Psoas muscle (tissue), 8 donors: ENCODE data around the gene CMSS1. TPM values are rescaled to one million over a fixed set of nuclear protein-coding genes. Genes with fewer than 3 reads are reported as not detected.

Experiments
- ATAC-seq, 4 donors: fragments of 200-7000 bp; cut with Tn5 transposase; one replicate each; pipeline ENCODE4 v1.9.1; 2020; ENCODE audit warnings: moderate library complexity in 3 of 4, mild to moderate bottlenecking in 2 of 4
- DNase-seq, 2 donors: peaks; one replicate each; pipeline ENCODE4 v3.0.0-alpha.2; 2020
- H3K27ac ChIP-seq: fragments of 200-600 bp; one replicate; pipeline ENCODE4 v1.8.0; 2022
- H3K27me3 ChIP-seq, 3 donors: fragments of 200-600 bp in 1 of 3; one replicate each; pipeline versions ENCODE4 v1.6.1 to v1.8.0; 2013 to 2022; ENCODE audit warnings: low read length in 2 of 3, mild to moderate bottlenecking in 2 of 3, moderate library complexity in 1 of 3; ENCODE audit not compliant: insufficient read depth in 3 of 3
- H3K36me3 ChIP-seq, 2 donors: fragments of 200-600 bp in 1 of 2; one replicate each; pipeline versions ENCODE4 v1.6.1 to v1.8.0; 2013 to 2022; ENCODE audit warnings: low read depth in 1 of 2, mild to moderate bottlenecking in 1 of 2, moderate library complexity in 1 of 2; ENCODE audit not compliant: insufficient read depth in 1 of 2
- H3K4me1 ChIP-seq: fragments of 200-600 bp; one replicate; pipeline ENCODE4 v1.8.0; 2022
- H3K4me3 ChIP-seq: fragments of 200-600 bp; one replicate; pipeline ENCODE4 v1.8.0; 2022; ENCODE audit warnings: mild to moderate bottlenecking
- H3K9me3 ChIP-seq: fragments of 200-600 bp; one replicate; pipeline ENCODE4 v1.8.0; 2022
- WGBS, 3 donors: extraction: QIAGEN DNeasy Blood & Tissue Kit; methylation state at CpG; one replicate each; pipeline versions ENCODE4 v1.1.6 to v1.1.7; 2013; 5-methylcytosine and 5-hydroxymethylcytosine counted together
- intact Hi-C, 2 donors: fragments of 100-400 bp; cut with DNase I; formaldehyde crosslinking; loops; one replicate each; pipeline versions ENCODE4 v1.11.0 to v1.14.2; 2022
- polyA plus RNA-seq, 3 donors: library from polyadenylated mRNA; stranded (reverse); fragments of 200-250 nt; gene quantifications; one replicate each; pipeline ENCODE4 v1.2.3, GENCODE V29; 2013
- total RNA-seq, 4 donors: library from RNA; stranded (reverse); fragmentation: NEBNext Ultra II Directional in 2 of 4; extraction: Animal tissue kit (Norgen Biotek cat#: 25700) in 2 of 4; gene quantifications; one replicate each; pipeline versions ENCODE4 v1.2.1 to v1.2.4, GENCODE V29; 2021 to 2023
- TF ChIP-seq, protein P1 (sequence below): fragments of 200-600 bp; IDR thresholded peaks from one replicate; pipeline ENCODE4 v1.8.0; 2022; ENCODE audit warnings: antibody characterized with exemption
- donor health status: healthy with polysubstance abuse.
- donor health status: DM: no; HTN: no; CAD: no; lungs with moderate emphysema.
- donor health status: Bipolar disorder and iron deficiency.
- donor health status: healthy.
- donor health status: DM: yes; HTN: yes; CAD: no.
- donor health status: DM: no; HTN: no; CAD: no.
- donor health status: DM: no; HTN: no; CAD: no.
- donor health status: DM: yes; HTN: yes; CAD: no.

CMSS1 gene
- total and polyA plus RNA-seq, 7 donors, result 18.4 to 174 (median 58.8) TPM

DNA sequence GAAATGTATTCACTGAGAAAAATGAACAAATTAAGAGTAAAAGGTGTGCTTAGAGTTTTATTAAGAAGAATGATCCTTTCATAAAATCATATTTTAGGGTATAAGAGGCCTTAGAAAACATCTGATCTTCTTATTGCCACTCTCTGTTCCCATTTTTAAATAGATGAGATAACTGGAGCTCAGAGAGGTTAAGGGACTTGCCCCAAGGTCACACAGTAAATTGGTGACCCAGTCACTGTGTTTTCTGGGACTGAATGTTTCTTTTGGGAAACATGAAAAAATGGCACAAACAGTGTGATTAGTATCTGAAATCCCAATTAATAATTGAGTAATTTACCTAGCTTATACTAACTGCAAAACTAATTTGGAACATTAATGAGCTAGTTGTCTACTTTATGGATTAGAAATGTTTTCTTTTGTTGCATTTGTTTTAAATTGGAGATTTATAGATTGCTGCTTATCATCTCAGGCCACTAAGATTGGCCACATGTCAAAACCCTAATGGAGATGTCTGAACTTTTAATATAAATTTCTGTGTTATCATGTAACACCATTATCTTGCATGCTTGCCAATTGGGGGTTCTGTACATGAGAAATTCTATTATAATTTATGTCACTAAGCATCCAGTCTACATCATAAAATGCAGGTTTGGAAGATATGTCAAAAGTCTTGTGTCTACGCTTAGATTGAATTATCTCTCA, 64.9 kb downstream of the CMSS1 start:
- no peak overlapping the region for H3K4me3 ChIP-seq
- H3K9me3 ChIP-seq, result no peaks in the 10 kb centered on the region
- peaks cover 23% of the 10 kb centered on the region for H3K4me1 ChIP-seq
- DNase-seq (no peak), ATAC-seq (no peak)
- no peaks in the 10 kb centered on the region for H3K36me3 ChIP-seq
- H3K27me3 ChIP-seq, result no peaks in the 10 kb centered on the region
- TF ChIP-seq, protein P1, sequence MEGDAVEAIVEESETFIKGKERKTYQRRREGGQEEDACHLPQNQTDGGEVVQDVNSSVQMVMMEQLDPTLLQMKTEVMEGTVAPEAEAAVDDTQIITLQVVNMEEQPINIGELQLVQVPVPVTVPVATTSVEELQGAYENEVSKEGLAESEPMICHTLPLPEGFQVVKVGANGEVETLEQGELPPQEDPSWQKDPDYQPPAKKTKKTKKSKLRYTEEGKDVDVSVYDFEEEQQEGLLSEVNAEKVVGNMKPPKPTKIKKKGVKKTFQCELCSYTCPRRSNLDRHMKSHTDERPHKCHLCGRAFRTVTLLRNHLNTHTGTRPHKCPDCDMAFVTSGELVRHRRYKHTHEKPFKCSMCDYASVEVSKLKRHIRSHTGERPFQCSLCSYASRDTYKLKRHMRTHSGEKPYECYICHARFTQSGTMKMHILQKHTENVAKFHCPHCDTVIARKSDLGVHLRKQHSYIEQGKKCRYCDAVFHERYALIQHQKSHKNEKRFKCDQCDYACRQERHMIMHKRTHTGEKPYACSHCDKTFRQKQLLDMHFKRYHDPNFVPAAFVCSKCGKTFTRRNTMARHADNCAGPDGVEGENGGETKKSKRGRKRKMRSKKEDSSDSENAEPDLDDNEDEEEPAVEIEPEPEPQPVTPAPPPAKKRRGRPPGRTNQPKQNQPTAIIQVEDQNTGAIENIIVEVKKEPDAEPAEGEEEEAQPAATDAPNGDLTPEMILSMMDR, result no peak
- H3K27ac ChIP-seq, result peak overlapping the region; percentile 65
- intact Hi-C loops, result no loop called here
- WGBS, 3 donors, result 87 to 95% (median 91%) methylated on average over 1 of the region's 1 CpG

DNA sequence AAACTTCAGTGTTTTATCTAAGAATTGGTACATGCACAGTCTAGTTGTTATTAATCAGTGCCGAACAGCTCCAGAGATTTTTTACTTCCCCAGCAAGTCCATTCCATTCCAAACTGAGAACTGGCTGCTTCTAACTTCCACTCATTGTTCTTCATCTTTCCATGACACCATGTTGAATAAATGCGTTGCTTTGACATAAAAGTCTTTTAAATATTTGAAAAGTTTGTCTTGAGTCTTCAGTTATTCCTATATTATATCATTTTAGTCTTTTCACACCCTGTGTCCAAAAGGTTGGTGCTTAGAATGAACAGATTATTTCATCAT, 65.4 kb downstream of the CMSS1 start:
- H3K27me3 ChIP-seq, result no peaks in the 10 kb centered on the region
- TF ChIP-seq, protein P1, result no peak
- peaks cover 19% of the 10 kb centered on the region for H3K4me1 ChIP-seq
- H3K9me3 ChIP-seq, result no peaks in the 10 kb centered on the region
- no peak for DNase-seq
- intact Hi-C loops, result no loop called here
- 67 to 70% (median 68%) methylated on average over 2 of the region's 2 CpGs for WGBS, 3 donors
- peak overlapping the region; percentile 36 for H3K27ac ChIP-seq
- no peak for ATAC-seq
- H3K36me3 ChIP-seq, result no peaks in the 10 kb centered on the region
- H3K4me3 ChIP-seq, result no peak overlapping the region

DNA sequence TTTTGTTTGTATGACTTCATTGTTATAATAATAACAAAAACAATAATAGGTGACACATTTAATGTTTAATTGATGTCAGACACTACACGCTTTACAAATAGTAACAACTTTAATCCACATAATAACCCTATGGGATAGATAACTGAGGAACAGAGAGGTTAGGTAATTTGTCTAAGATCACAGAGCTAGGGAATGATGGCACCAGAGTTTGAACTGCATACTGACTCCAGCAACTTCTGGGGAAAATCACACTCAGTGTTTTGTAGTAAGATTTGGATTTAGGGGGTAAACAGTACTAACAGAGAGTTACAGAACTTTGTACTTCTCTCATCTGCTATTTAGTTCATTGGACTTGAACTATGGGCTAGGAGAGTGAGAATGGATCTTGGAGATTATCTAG, 66.0 kb downstream of the CMSS1 start:
- Histone ChIP-seq H3K36me3 (no peaks in the 10 kb centered on the region), H3K4me3 (no peak overlapping the region), H3K4me1 (peaks cover 13% of the 10 kb centered on the region), H3K27me3 (no peaks in the 10 kb centered on the region), H3K9me3 (no peaks in the 10 kb centered on the region), H3K27ac (peak overlapping the region; percentile 6)
- TF ChIP-seq, protein P1, result no peak
- WGBS, 3 donors, result 93 to 96% (median 95%) methylated on average over 1 of the region's 1 CpG
- no peak for DNase-seq
- intact Hi-C loops, result no loop called here
- no peak for ATAC-seq

DNA sequence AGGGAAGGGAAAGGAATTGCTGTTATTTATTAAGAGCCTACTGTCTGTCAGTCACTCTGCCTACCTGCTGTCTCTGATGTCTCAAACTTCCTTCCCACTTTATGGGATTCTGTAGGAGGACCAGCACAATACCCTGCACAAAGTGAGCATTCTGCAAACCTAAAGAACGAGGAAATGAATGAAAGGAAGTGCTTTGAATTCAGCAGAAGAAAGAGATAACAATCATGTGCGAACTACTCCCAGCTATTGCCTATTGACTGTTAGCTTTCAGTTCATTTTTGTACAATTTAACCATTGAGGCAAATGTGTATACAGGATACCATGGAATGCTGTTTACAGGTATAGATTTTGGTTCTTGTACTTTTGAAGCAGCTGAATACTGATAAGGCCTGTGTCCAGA, 66.8 kb downstream of the CMSS1 start:
- Histone ChIP-seq H3K27me3 (no peaks in the 10 kb centered on the region), H3K27ac (peak overlapping the region; percentile 6), H3K9me3 (no peaks in the 10 kb centered on the region), H3K4me1 (peaks cover 7% of the 10 kb centered on the region), H3K36me3 (no peaks in the 10 kb centered on the region), H3K4me3 (no peak overlapping the region)
- DNase-seq (no peak), ATAC-seq (no peak)
- TF ChIP-seq, protein P1, result no peak
- 66 to 83% (median 72%) methylated on average over 2 of the region's 2 CpGs for WGBS, 3 donors
- intact Hi-C loops, result no loop called here

DNA sequence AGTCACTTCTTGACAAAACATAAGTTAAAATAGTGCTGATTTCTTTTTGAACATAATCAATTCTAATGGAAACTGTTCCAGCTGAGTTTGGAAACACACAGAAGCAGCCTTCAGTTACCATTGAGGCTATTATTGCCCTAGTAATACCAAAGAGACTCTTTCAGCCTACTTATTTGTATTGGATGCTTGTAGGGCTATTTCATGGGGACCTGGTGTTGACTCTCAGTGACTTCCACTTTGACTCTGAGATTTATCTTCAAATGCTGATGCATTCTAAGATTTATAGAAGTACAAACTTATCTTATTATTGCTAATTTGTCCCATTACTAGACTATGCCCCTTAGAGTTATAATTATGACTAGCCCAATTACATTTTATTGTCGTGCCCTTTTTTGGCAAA, 67.4 kb downstream of the CMSS1 start:
- DNase-seq (no peak), ATAC-seq (no peak)
- intact Hi-C loops, result no loop called here
- H3K4me3 ChIP-seq, result no peak overlapping the region
- WGBS, 3 donors, result 92 to 96% (median 95%) methylated on average over 1 of the region's 1 CpG
- no peaks in the 10 kb centered on the region for H3K27me3 ChIP-seq
- TF ChIP-seq, protein P1, result no peak
- H3K27ac ChIP-seq, result no peak overlapping the region
- H3K36me3 ChIP-seq, result no peaks in the 10 kb centered on the region
- peaks cover 5% of the 10 kb centered on the region for H3K4me1 ChIP-seq
- no peaks in the 10 kb centered on the region for H3K9me3 ChIP-seq
